ENCODE data around the gene KSR1.

GRCh38 chr17:27621942-27622559, 165.8 kb downstream of the KSR1 start:
- TF ChIP-seq, protein P1, sequence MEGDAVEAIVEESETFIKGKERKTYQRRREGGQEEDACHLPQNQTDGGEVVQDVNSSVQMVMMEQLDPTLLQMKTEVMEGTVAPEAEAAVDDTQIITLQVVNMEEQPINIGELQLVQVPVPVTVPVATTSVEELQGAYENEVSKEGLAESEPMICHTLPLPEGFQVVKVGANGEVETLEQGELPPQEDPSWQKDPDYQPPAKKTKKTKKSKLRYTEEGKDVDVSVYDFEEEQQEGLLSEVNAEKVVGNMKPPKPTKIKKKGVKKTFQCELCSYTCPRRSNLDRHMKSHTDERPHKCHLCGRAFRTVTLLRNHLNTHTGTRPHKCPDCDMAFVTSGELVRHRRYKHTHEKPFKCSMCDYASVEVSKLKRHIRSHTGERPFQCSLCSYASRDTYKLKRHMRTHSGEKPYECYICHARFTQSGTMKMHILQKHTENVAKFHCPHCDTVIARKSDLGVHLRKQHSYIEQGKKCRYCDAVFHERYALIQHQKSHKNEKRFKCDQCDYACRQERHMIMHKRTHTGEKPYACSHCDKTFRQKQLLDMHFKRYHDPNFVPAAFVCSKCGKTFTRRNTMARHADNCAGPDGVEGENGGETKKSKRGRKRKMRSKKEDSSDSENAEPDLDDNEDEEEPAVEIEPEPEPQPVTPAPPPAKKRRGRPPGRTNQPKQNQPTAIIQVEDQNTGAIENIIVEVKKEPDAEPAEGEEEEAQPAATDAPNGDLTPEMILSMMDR (conservative IDR thresholded peaks at IDR 0.05 in 1 of 2, IDR thresholded peaks at IDR 0.05 in 1 of 2; ENCODE audit: low read depth in 1 of 2, low read length in 2 of 2): no peak
- no peak for TF ChIP-seq EZH2 (IDR thresholded peaks at IDR 0.05; ENCODE audit: low read length, missing control alignments)
